Effector CD4-positive, alpha-beta T cell (primary cell): ENCODE measurements around the gene BICD1.

ENCODE experiments used
- DNase-seq: peaks from one replicate; pipeline ENCODE4 v3.0.0-alpha.2; 2020

Gene BICD1

DNA sequence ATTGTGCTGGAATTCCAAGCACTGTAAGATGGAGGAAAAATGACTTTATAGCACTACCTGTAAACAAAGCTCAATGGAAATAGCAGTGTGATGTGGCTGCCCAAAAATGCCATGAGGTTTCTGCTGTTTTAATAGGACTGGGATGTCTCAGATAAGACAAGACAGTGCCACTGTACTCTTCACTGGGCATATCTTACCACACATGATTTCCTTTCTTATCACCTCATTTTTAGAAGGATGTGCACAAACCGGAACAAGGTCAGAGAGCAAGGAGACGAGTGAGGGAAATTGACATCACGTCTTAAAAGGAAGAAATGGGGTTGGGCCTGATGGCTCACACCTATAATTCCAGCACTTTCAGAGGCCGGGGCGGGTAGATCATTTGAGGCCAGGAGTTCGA lies 254.3 kb downstream of the BICD1 start:
- DNase-seq: no peak

DNA sequence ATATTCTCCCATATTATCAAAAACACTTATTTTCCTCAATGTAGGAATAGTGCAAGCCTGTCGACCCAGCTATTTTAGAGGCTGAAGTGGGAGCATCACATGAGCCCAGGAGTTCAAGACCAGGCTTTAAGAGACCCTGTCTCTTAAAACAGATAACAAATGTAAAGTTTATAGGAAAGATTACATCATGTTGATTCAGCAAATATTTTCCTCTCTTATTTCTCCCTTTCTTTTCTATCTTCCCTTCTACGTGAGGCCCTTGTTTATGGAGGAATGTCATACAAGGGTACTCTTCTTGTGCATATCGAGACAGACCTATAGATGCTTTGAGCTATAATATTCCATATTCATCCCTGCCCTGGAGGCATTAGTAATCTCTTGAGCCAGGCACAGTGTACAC lies 256.2 kb downstream of the BICD1 start:
- no peak for DNase-seq

- peak; percentile 6 for DNase-seq
Measured at GRCh38 chr12:32365473-32366064, 258.9 kb downstream of the BICD1 start.

DNA sequence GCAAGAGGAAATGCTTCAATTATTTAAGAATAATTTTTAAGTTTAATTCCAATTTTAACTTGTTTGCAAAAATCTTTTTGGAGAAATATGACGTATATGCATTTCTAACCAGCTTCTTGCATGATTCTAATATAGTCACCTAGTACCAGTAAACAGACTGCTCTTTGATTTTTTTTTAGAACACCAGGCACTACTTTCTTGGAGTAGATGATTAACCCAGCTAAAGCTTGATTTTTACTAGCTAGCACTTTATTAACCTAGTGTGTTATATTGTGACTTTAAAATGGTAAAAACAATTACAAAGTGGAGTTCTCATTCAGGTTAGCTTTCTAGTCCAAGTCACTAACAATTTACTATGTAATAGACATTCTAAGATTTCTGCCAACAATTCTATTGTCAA lies 260.1 kb downstream of the BICD1 start:
- DNase-seq: no peak

DNA sequence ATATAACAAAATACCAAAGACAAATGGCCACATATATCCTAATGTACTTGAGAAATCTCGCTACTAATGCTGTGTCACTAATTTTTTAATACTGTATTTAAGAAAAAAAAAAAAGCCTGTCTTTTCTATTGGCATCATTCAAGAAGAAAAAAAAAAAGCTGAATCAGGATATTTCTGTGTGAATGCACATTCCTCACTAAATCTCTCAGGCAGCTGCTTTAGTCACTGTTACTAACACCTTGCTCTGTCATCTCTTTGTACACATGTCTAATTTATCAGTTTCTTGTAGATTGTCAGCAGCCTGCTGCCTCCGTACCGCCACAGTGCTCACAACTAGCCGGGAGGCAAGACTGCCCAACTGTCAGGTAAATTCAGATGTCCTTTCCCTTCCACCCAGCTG lies 260.7 kb downstream of the BICD1 start:
- no peak for DNase-seq

- no peak for DNase-seq
Measured at GRCh38 chr12:32369202-32369601, 262.6 kb downstream of the BICD1 start.

DNA sequence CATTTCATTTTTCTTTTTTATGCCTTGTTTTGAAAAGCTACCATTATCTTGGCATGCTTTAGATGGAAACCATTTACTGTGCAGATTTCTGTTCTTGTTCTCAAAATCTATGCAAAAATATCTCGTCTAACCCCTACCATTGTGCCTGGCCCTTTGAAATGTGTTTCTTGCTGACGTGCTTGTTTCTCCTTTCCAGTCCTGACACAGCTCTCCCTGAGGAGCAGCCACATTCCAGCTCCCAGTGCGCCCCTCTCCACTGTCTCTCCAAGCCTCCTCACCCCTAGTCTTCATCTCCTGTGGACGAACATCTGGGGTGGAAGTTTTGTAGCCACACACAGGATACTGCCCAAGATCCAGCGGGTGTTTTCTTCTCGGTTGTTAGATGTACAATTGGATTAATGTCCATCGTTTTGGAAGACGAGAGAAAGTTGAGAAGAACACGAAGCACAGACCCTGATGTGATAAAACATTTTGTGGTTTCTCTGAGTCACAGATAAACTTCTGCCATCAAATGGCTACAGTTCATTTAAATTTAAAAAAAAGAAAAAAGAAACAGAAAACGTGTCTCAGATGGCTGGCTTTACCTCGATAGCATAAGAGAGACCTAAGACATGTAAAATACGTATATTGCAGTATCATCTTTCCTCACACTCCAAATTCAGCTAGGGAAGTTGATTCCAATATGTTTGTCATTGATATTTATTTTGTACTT lies 270.9 kb downstream of the BICD1 start:
- DNase-seq: no peak

DNA sequence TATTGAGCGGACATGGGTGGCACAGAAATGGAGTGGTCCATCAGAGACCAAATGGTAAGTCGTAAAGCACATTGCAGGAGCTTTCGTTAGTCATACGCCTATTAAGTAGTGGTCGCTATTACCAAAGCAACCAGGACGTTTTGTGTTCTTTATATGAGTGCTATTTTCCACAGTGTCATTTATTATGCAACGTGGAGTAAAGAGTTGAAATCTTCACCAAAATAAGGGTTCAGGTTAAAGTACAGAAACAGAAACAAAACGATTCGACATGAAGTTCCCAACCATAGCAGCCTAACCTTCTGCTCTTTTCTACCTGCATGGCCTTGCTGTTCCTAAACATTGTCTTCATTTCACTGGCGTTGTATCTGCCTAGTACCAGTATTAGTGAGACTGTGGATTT lies 272.6 kb downstream of the BICD1 start:
- DNase-seq: no peak

DNA sequence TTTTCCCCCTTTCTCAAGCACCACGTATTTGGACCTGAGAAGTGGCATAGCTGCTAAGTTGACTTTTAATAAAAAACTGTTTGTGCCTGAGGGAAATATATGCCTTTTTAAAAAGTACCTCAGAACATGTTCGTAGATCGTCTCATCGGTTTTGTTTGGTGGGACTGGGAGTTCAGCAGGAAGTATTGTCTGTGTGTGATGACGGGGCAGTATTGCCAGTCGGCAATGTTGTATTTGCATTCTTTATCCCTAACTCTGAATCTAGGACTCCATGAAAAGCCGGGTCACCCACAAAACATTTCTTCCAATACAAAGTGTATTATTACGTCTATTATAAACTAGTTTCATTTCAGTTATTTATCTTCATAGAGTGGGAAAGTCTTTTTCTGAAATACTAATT lies 273.0 kb downstream of the BICD1 start:
- DNase-seq: no peak

GRCh38 chr12:32382226-32382625 lies 275.6 kb downstream of the BICD1 start:
- no peak for DNase-seq

DNA sequence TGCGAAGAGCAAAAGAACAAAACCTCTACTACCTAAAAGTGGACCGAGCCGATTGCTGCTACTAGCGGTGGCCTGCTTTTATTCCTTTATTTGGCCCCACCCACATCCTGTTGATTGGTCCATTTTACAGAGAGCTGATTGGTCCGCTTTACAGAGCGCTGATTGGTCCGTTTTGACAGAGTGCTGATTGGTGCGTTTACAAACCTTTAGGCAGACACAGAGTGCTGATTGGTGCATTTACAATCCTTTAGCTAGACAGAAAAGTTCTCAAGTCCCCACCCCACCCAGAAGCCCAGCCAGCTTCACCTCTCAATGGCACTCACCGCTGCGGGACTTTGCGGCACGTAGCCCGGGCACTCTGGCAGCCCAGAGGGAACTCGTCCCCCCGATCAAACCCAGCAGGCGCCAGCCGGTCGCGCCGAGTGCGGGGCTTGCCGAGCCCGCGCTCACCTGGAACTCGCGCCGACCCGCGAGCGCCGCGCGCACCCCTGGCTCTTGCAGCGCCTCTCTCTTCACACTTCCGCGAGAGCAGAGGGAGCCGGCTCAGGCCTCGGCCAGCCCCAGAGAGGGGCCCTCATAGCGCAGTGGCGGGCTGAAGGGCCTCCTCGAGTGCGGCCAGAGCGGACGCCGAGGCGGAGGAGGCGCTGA lies 284.0 kb downstream of the BICD1 start:
- DNase-seq: no peak

DNA sequence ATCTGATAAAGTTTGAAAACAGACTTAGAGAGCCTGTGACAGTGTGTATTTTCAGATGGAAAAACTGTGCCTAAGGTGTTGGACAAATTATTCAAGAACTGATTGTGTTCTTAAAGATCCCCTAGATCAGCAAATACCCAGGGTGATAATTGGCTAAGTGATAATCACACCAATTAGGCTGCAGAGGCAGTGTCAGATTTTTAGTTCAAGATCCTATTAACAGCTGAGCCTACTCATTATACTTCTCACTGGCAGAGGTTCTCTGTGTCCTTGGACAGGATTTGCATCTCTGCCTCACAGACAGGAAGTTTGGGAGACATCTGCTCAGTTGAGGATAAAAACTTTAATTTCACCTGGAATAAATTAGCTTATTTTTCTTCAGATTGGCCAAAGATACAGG lies 288.4 kb downstream of the BICD1 start:
- no peak for DNase-seq

DNA sequence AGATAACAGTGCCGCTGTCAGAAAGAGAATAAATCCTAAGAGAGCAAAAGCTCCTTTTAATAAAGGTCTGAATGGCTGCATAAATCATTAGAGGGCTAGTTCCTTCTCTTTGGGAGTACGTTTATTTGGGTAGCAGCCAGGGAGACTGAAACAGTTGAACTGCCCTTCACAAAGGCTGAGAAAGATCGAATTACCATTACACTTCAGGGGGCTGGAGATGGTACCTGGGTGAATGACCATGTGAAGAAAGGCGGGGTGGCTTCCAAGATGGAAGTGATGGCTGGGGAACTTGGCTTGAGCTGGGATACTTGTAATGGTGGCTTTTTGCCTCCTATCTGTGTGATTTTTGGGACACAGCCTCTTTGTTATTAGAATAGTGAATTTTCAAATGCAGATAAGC lies 291.0 kb downstream of the BICD1 start:
- DNase-seq: no peak

DNA sequence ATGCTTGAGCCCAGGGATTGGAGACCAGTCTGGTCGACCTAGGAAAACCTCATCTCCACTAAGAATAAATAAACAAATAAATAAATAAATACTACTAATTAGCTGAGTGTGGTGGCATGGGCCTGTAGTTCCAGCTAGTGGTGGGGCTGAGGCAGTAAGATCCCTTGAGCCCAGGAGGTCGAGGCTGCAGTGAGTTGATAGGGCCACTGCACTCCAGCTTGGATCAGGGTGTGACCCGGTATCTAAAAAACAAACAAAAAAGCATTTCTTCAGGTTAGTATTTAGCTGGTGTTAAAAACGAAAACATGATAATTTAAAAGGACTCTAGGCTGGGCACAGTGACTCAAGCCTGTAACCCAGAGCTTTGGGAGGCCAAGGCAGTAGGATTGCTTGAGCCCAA lies 291.5 kb downstream of the BICD1 start:
- DNase-seq: no peak

DNA sequence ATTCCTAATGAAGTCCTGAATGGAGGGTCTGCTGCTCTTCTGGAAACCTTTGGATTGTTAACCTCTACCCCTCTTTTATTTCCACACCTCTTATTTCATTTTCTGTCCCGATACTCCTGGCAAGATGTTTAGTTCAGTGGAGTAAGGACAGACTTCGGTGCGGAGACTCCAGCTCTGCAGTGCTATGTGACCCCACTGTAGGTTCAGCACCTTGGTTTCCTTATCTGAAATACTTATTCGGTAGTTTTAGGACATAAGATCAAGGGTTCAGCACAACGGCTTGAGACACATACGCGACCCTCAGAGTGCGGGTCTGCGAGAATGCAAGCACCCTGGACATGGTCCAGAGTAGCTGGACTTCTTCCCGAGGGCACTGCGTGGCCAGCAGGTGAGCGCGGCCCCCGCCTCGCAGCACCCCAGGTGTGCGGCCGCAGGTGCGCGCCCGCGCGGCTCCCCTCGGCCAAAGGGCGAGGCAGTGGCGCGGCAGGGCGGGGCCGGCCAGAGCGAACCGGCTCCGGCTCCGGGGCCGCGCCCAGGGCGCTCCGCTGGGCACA lies 292.2 kb downstream of the BICD1 start:
- DNase-seq: no peak

- DNase-seq: peak; percentile 25
Measured at GRCh38 chr12:32399370-32400113, 292.9 kb downstream of the BICD1 start, which contains the start of gene FGD4. Gene FGD4, plus strand, starts transcription at chr12:32399558.

GRCh38 chr12:32400114-32400672 lies 293.5 kb downstream of the BICD1 start:
- no peak for DNase-seq

DNA sequence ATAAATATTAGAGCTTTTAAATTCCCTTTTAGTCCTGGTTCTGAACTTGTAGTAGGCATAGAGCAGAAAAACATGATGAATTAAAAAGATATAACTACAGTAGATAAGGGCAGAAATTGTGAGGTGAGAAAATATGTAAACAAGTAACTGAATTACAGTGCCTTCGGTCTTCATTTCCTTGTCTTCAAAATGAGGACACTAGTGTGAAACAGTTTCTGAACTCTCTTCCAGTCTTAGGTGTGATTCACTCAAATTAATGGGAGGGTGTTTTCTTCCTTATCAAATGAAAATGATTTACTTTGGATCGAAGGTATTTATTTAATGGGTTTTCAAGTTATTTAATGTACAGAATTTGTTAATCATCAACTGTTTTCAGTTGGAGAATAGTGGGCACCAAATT lies 294.2 kb downstream of the BICD1 start:
- no peak for DNase-seq

DNA sequence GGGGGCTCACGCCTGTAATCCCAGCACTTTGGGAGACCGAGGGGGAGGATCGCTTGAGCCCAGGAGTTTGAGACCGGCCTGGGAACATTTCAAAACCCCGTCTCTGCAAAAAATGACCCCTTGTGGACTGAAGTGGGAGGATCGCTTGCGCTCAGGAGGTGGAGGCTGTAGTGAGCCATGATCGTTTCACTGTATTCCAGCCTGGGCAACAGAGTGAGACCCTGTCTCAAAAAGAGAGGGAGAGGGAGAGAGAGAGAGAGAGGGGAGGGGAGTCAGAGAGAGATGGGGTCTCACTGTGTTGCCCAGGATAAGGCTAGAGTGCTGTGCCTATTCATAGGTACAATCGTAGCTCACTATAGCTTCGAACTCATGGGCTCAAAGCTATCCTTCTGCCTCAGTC lies 295.5 kb downstream of the BICD1 start:
- DNase-seq: no peak

DNA sequence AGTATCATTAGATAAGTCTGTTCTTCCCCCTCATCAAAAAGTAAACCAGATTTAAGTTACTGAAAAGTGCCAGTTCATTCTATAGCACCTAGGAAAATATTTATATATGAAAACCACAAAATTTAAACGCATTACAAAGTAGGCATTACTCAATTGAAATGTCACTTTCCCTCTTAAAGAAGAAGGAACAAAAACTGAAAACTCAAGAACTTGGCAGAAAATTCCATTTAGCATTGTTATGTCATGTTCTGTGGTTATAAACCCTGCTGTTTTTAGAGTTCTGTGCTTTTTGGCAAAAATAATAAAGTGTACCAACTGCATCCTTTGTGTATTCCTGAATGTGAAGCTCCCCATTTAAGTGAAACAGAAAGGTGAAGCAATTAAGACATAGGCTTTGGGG lies 296.3 kb downstream of the BICD1 start:
- no peak for DNase-seq

GRCh38 chr12:32407795-32408194 lies 301.1 kb downstream of the BICD1 start:
- DNase-seq: no peak

DNA sequence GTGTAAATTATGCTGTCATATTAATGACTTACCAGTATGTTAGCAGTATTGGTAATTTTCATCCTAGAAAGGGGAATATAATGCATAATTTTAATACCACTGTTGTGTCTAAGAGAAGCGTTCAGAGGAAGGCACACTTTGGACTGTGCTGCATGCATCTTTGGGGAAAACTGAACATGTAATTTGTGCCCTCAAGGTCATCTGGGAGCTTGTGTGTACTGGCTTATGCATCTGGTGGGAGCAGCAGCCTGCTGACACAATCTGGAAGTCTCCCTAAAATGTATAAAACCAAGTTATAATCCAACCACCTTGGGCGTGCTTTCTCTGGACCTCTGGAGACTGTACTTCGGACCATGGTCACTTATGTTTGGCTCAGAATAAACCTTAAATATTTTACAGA lies 306.8 kb downstream of the BICD1 start:
- DNase-seq: no peak

GRCh38 chr12:32418221-32418620 lies 311.6 kb downstream of the BICD1 start:
- DNase-seq: no peak
